Liver (tissue), 9 donors: ENCODE data around the gene CLK4. TPM values are rescaled to one million over a fixed set of nuclear protein-coding genes. Genes with fewer than 3 reads are reported as not detected.
A peak's percentile ranks its signal among the peaks of the same experiment; 100 is the strongest.

Experiments
- DNase-seq: peaks from one replicate; pipeline ENCODE4 v3.0.0-alpha.2; 2017; ENCODE audit warnings: low spot score
- H3K27ac ChIP-seq, 2 donors: one replicate each; pipeline ENCODE4 v1.7.0; 2013; ENCODE audit warnings: inconsistent platforms in 2 of 2, low read length in 2 of 2, control low read depth in 1 of 2, low read depth in 1 of 2, mild to moderate bottlenecking in 1 of 2
- H3K27me3 ChIP-seq, 4 donors: one replicate each; pipeline versions ENCODE4 v1.6.1 to v1.7.0; 2013; ENCODE audit warnings: low read length in 3 of 4, inconsistent platforms in 1 of 4, mild to moderate bottlenecking in 1 of 4, moderate library complexity in 1 of 4; ENCODE audit not compliant: control insufficient read depth in 4 of 4, insufficient read depth in 4 of 4
- H3K36me3 ChIP-seq, 4 donors: one replicate each; pipeline versions ENCODE4 v1.6.1 to v1.7.0; 2013; ENCODE audit warnings: low read length in 3 of 4, mild to moderate bottlenecking in 3 of 4, low read depth in 1 of 4, moderate library complexity in 1 of 4; ENCODE audit not compliant: control insufficient read depth in 4 of 4, insufficient read depth in 3 of 4
- H3K4me1 ChIP-seq, 4 donors: one replicate each; pipeline versions ENCODE4 v1.6.1 to v1.7.0; 2013; ENCODE audit warnings: low read length in 3 of 4, mild to moderate bottlenecking in 3 of 4, moderate library complexity in 1 of 4; ENCODE audit not compliant: control insufficient read depth in 4 of 4, insufficient read depth in 4 of 4
- H3K4me3 ChIP-seq, 3 donors: one replicate each; pipeline versions ENCODE4 v1.6.1 to v1.7.0; 2013; ENCODE audit warnings: low read length in 3 of 3, control low read depth in 1 of 3, low read depth in 1 of 3, mild to moderate bottlenecking in 1 of 3
- H3K9ac ChIP-seq, 2 donors: one replicate each; pipeline ENCODE4 v1.7.0; 2013; ENCODE audit warnings: low read length in 2 of 2, mild to moderate bottlenecking in 2 of 2, moderate library complexity in 2 of 2, control low read depth in 1 of 2, low read depth in 1 of 2
- H3K9me3 ChIP-seq, 4 donors: one replicate each; pipeline versions ENCODE4 v1.6.1 to v1.7.0; 2013; ENCODE audit warnings: low read length in 3 of 4; ENCODE audit not compliant: control insufficient read depth in 4 of 4
- ATF3 ChIP-seq: IDR thresholded peaks from 2 replicates; pipeline ENCODE4 v1.6.1; 2016; ENCODE audit warnings: antibody characterized with exemption
- EGR1 ChIP-seq, 2 donors: IDR thresholded peaks; 2 replicates each; pipeline ENCODE4 v1.6.1; 2016 to 2018; ENCODE audit warnings: antibody characterized with exemption in 2 of 2, low read depth in 2 of 2
- FOXA1 ChIP-seq: IDR thresholded peaks from 2 replicates; pipeline ENCODE4 v1.6.1; 2016; ENCODE audit warnings: antibody characterized with exemption
- FOXA2 ChIP-seq: IDR thresholded peaks from 2 replicates; pipeline ENCODE4 v1.6.1; 2016; ENCODE audit warnings: antibody characterized with exemption
- GABPA ChIP-seq, 2 donors: IDR thresholded peaks in 1 of 2; conservative IDR thresholded peaks in 1 of 2; 2 replicates each; pipeline ENCODE4 v1.6.1; 2016; ENCODE audit warnings: antibody characterized with exemption in 2 of 2, mild to moderate bottlenecking in 1 of 2, moderate library complexity in 1 of 2
- HNF4A ChIP-seq, 2 donors: conservative IDR thresholded peaks; 2 replicates each; pipeline ENCODE4 v1.6.1; 2016; ENCODE audit warnings: antibody characterized with exemption in 2 of 2, mild to moderate bottlenecking in 2 of 2
- HNF4G ChIP-seq: IDR thresholded peaks from 2 replicates; pipeline ENCODE4 v1.6.1; 2016; ENCODE audit warnings: antibody characterized with exemption
- JUND ChIP-seq, 2 donors: IDR thresholded peaks; 2 replicates each; pipeline ENCODE4 v1.6.1; 2016; ENCODE audit warnings: antibody characterized with exemption in 2 of 2
- MAX ChIP-seq: IDR thresholded peaks from 2 replicates; pipeline ENCODE4 v1.6.1; 2016; ENCODE audit warnings: antibody characterized with exemption
- NR2F2 ChIP-seq: IDR thresholded peaks from 2 replicates; pipeline ENCODE4 v1.6.1; 2016; ENCODE audit warnings: antibody characterized with exemption
- RAD21 ChIP-seq, 2 donors: IDR thresholded peaks; 2 replicates each; pipeline ENCODE4 v1.6.1; 2016; ENCODE audit warnings: antibody characterized with exemption in 2 of 2, mild to moderate bottlenecking in 2 of 2
- REST ChIP-seq: IDR thresholded peaks from 2 replicates; pipeline ENCODE4 v1.6.1; 2016; ENCODE audit warnings: antibody characterized with exemption, mild to moderate bottlenecking
- RXRA ChIP-seq, 2 donors: IDR thresholded peaks; 2 replicates each; pipeline ENCODE4 v1.6.1; 2017 to 2018; ENCODE audit warnings: antibody characterized with exemption in 2 of 2, mild to moderate bottlenecking in 1 of 2
- SP1 ChIP-seq: IDR thresholded peaks from 2 replicates; pipeline ENCODE4 v1.6.1; 2018; ENCODE audit warnings: antibody characterized with exemption, mild to moderate bottlenecking
- TAF1 ChIP-seq: conservative IDR thresholded peaks from 2 replicates; pipeline ENCODE4 v1.6.1; 2016; ENCODE audit warnings: antibody characterized with exemption, mild to moderate bottlenecking
- YY1 ChIP-seq: IDR thresholded peaks from 2 replicates; pipeline ENCODE4 v1.6.1; 2016; ENCODE audit warnings: antibody characterized with exemption, mild to moderate bottlenecking
- WGBS: extraction: QIAGEN DNeasy Blood & Tissue Kit; methylation state at CpG from one replicate; pipeline ENCODE4 v1.1.7; 2013; 5-methylcytosine and 5-hydroxymethylcytosine counted together
- polyA plus RNA-seq, 2 donors: library from polyadenylated mRNA; stranded (reverse) in 1 of 2; unstranded in 1 of 2; fragments of 200-250 nt in 1 of 2; fragments of >200 nt in 1 of 2; fragmentation: Nextera tagmentation in 1 of 2; extraction: Ambion mirVana in 1 of 2; gene quantifications; one replicate each; pipeline versions ENCODE4 v1.2.1 to v1.2.3, GENCODE V29; 2013 to 2015
- total RNA-seq, 2 donors: library from RNA; depleted of rRNA; stranded (reverse); fragments of >200 nt; gene quantifications; one replicate each; pipeline ENCODE4 v1.2.3, GENCODE V29; 2014
- TF ChIP-seq, protein P1 (sequence below): IDR thresholded peaks from 2 replicates; pipeline ENCODE4 v1.6.1; 2016; ENCODE audit warnings: antibody characterized with exemption
- TF ChIP-seq, protein P2 (sequence below): fragments of 150-350 bp; IDR thresholded peaks from 2 replicates; pipeline ENCODE4 v1.5.1; 2017; ENCODE audit warnings: improper control_type of control experiment, low read depth, low read length; ENCODE audit not compliant: missing input control
- donor health status: healthy.
- donor health status: healthy.
- donor health status: healthy.
- donor health status: healthy.
- donor health status: healthy.

CLK4 gene
- total and polyA plus RNA-seq, 4 donors = 5.0 to 28.2 (median 21.9) TPM

DNA sequence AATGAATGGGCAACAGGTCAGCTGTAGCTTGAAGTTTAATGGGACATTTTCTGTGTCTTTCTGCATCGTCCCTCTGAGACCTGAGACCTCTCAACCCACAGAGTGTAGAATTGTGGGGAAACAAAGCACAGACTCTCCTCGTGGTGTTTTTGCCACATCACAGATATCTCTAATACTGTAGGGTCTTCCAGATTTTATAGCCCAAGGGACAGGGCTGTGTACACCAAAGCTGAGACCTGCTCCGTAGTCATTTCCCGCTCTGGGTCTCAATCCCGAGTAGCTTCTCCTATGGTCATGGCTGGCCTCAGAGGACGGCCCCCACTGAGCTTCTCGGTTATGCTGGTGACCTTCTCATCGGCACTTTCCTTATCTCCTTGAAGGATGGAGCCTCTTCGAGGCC is 14.9 kb upstream of the CLK4 start:
- H3K27ac ChIP-seq = no peak overlapping the region
- TF ChIP-seq, protein P1, sequence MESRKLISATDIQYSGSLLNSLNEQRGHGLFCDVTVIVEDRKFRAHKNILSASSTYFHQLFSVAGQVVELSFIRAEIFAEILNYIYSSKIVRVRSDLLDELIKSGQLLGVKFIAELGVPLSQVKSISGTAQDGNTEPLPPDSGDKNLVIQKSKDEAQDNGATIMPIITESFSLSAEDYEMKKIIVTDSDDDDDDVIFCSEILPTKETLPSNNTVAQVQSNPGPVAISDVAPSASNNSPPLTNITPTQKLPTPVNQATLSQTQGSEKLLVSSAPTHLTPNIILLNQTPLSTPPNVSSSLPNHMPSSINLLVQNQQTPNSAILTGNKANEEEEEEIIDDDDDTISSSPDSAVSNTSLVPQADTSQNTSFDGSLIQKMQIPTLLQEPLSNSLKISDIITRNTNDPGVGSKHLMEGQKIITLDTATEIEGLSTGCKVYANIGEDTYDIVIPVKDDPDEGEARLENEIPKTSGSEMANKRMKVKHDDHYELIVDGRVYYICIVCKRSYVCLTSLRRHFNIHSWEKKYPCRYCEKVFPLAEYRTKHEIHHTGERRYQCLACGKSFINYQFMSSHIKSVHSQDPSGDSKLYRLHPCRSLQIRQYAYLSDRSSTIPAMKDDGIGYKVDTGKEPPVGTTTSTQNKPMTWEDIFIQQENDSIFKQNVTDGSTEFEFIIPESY = no peak
- no peak for TF ChIP-seq REST
- TF ChIP-seq HNF4G = no peak
- TF ChIP-seq TAF1 = no peak
- TF ChIP-seq FOXA1 = no peak
- TF ChIP-seq NR2F2 = no peak
- TF ChIP-seq FOXA2 = no peak
- no peak for TF ChIP-seq GABPA (IDR thresholded peaks at IDR 0.05 in 1 of 2, conservative IDR thresholded peaks at IDR 0.05 in 1 of 2)
- TF ChIP-seq, protein P2, sequence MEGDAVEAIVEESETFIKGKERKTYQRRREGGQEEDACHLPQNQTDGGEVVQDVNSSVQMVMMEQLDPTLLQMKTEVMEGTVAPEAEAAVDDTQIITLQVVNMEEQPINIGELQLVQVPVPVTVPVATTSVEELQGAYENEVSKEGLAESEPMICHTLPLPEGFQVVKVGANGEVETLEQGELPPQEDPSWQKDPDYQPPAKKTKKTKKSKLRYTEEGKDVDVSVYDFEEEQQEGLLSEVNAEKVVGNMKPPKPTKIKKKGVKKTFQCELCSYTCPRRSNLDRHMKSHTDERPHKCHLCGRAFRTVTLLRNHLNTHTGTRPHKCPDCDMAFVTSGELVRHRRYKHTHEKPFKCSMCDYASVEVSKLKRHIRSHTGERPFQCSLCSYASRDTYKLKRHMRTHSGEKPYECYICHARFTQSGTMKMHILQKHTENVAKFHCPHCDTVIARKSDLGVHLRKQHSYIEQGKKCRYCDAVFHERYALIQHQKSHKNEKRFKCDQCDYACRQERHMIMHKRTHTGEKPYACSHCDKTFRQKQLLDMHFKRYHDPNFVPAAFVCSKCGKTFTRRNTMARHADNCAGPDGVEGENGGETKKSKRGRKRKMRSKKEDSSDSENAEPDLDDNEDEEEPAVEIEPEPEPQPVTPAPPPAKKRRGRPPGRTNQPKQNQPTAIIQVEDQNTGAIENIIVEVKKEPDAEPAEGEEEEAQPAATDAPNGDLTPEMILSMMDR = no peak
- no peak for TF ChIP-seq ATF3
- TF ChIP-seq JUND (IDR thresholded peaks at IDR 0.05) = no peak
- TF ChIP-seq EGR1 (IDR thresholded peaks at IDR 0.05; ENCODE audit: low read depth in 2 of 2) = no peak
- no peak for TF ChIP-seq YY1
- TF ChIP-seq MAX = no peak
- TF ChIP-seq SP1 = no peak
- TF ChIP-seq RXRA (IDR thresholded peaks at IDR 0.05) = no peak
- TF ChIP-seq HNF4A (conservative IDR thresholded peaks at IDR 0.05) = no peak
- no peak for TF ChIP-seq RAD21 (IDR thresholded peaks at IDR 0.05)
- H3K36me3 ChIP-seq = no peaks in the 10 kb centered on the region
- no peaks in the 10 kb centered on the region for H3K27me3 ChIP-seq
- DNase-seq = no peak
- peak overlapping the region in 1 of 3 donors; percentile 29 for H3K4me3 ChIP-seq
- H3K9ac ChIP-seq = no peak overlapping the region
- H3K4me1 ChIP-seq = no peaks in the 10 kb centered on the region
- peaks cover 0 to 18% (median 16%) of the 10 kb centered on the region in 4 donors for H3K9me3 ChIP-seq
- 67% methylated on average over 9 of the region's 9 CpGs for WGBS
